22Rv1 (cell line): ENCODE measurements around the gene KLHL29.

Experiments used
- H3K27ac ChIP-seq: fragments of 450-650 bp; 2 replicates; pipeline ENCODE4 v1.5.1; 2017
- CTCF ChIP-seq: fragments of 450-650 bp; IDR thresholded peaks from 2 replicates; pipeline ENCODE4 v1.5.1; 2017; ENCODE audit warnings: mild to moderate bottlenecking
- ZFX ChIP-seq: fragments of 450-650 bp; IDR thresholded peaks from 2 replicates; pipeline ENCODE4 v1.6.1; 2017; ENCODE audit warnings: antibody characterized with exemption, borderline replicate concordance

Gene KLHL29

GRCh38 chr2:23533338-23533695, 148.3 kb downstream of the KLHL29 start:
- TF ChIP-seq ZFX, result no peak
- TF ChIP-seq CTCF, result no peak

GRCh38 chr2:23534771-23535170, 149.8 kb downstream of the KLHL29 start:
- no peak for TF ChIP-seq CTCF
- no peak for TF ChIP-seq ZFX

More at GRCh38 chr2:23533338-23533695, 148.3 kb downstream of the KLHL29 start:
- no peak overlapping the region for H3K27ac ChIP-seq

DNA sequence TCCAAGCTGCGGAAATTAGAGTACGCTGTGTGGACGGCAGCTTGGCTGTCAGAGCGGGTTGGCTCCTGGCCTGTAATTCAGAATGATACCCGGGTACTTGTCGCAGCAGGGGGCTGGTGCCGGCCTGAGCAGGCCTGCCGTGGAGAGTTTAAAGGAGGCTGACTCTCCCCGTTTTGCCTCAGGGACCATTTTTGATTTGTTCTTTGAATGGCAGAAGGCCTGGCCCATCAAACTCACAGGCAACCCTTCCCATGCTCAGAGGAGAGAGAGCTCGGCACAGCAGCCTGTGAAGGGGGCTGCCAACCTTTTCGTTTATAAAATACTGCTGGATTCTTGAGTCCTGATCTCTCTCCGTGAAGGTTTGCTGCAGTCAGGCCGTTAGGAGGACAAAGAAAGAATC, 151.3 kb downstream of the KLHL29 start:
- no peak overlapping the region for H3K27ac ChIP-seq
- TF ChIP-seq ZFX (no peak), CTCF (no peak)

More at GRCh38 chr2:23534771-23535170, 149.8 kb downstream of the KLHL29 start:
- no peak overlapping the region for H3K27ac ChIP-seq

GRCh38 chr2:23537991-23538390, 153.0 kb downstream of the KLHL29 start:
- TF ChIP-seq ZFX (no peak), CTCF (no peak)
- H3K27ac ChIP-seq, result no peak overlapping the region

- no peak overlapping the region for H3K27ac ChIP-seq
- no peak for TF ChIP-seq CTCF
- no peak for TF ChIP-seq ZFX
Observed at GRCh38 chr2:23538566-23538965, 153.6 kb downstream of the KLHL29 start.

- no peak for TF ChIP-seq ZFX
- no peak for TF ChIP-seq CTCF
Observed at GRCh38 chr2:23540804-23541360, 155.9 kb downstream of the KLHL29 start.

DNA sequence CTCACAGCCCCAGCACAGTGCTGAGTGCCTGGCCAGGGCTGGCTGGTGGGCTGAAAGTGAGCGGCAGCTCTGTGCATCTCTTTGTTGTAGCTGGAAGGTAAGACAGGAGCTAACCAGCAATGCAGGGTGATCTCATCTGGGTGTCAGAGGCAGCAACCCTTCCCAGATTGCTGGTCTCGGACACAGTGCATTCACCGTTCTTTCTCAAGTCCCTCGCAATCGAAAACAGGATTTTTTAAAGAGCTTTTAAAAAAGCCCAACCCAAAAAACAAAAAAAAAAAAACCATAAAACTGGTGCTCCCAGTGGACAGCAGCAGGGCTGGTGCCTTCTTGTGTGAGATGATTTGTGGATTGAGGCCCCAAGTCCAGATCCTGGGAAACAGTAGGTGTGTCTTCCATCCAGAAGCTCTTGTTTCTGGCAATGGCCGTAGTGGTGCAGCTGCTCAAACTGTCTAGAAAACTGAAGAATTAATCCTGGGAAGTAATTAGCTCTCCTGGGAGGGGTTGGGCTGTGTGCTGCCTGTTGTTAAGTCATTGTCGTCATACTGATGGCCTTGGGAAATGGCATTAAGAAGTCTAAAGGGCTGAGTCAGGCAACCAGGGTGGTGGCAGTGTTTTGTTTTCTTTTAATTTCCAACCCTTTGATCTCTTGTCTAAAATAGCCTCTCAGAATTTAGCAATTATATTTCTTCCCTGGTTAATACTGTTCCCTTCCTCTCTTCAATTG, 156.7 kb downstream of the KLHL29 start:
- no peak overlapping the region for H3K27ac ChIP-seq

More at GRCh38 chr2:23540804-23541360, 155.9 kb downstream of the KLHL29 start:
- H3K27ac ChIP-seq, result no peak overlapping the region

More for the DNA sequence above, 156.7 kb downstream of the KLHL29 start:
- TF ChIP-seq ZFX (no peak), CTCF (no peak)
